Frontal cortex (tissue), 4 donors: ENCODE data around the gene MIA2. TPM values are rescaled to one million over a fixed set of nuclear protein-coding genes. Genes with fewer than 3 reads are reported as not detected.
A peak's percentile ranks its signal among the peaks of the same experiment; 100 is the strongest.

Source experiments
- DNase-seq, 2 donors: peaks; one replicate each; pipeline ENCODE4 v3.0.0; 2012; ENCODE audit warnings: low spot score in 2 of 2
- FAIRE-seq: peaks from 2 replicates; lab custom pipeline; 2012; peaks lifted over from hg19 to GRCh38; lab: Jason Lieb, UNC
- total RNA-seq: library from RNA; depleted of rRNA; stranded (reverse); fragments of >200 nt; gene quantifications from one replicate; pipeline ENCODE4 v1.2.3, GENCODE V29; 2014
- donor health status: control.
- donor health status: control.
- donor health status: control.

Gene MIA2
- total RNA-seq, 1 donor from 2014 or later, result 24.5 TPM

GRCh38 chr14:39368261-39368959 is 134.7 kb downstream of the MIA2 start:
- peak; percentile 99 for FAIRE-seq
- DNase-seq, result peak in 1 of 2 donors; percentile 44

GRCh38 chr14:39369029-39369428 is 135.3 kb downstream of the MIA2 start:
- DNase-seq (no peak), FAIRE-seq (no peak)

- FAIRE-seq (no peak), DNase-seq (no peak)
Observed at GRCh38 chr14:39370415-39370814, 136.7 kb downstream of the MIA2 start.

- FAIRE-seq, result no peak
- no peak for DNase-seq
Observed at GRCh38 chr14:39372656-39373055, 138.9 kb downstream of the MIA2 start.

GRCh38 chr14:39374851-39375250 is 141.1 kb downstream of the MIA2 start:
- DNase-seq, result no peak
- no peak for FAIRE-seq

- no peak for DNase-seq
- FAIRE-seq, result no peak
Observed at GRCh38 chr14:39376667-39377403, 143.1 kb downstream of the MIA2 start.

- DNase-seq (no peak), FAIRE-seq (no peak)
Observed at GRCh38 chr14:39381366-39381765, 147.7 kb downstream of the MIA2 start.

- FAIRE-seq, result peak; percentile 33
- DNase-seq, result no peak
Observed at GRCh38 chr14:39382463-39382862, 148.7 kb downstream of the MIA2 start.

GRCh38 chr14:39383026-39383660 is 149.4 kb downstream of the MIA2 start:
- FAIRE-seq, result no peak
- DNase-seq, result no peak

GRCh38 chr14:39383741-39384140 is 150.0 kb downstream of the MIA2 start:
- FAIRE-seq, result no peak

GRCh38 chr14:39384177-39384576 is 150.5 kb downstream of the MIA2 start:
- FAIRE-seq (no peak), DNase-seq (no peak)

More at GRCh38 chr14:39383741-39384140, 150.0 kb downstream of the MIA2 start:
- no peak for DNase-seq

GRCh38 chr14:39393289-39393688 is 159.6 kb downstream of the MIA2 start:
- DNase-seq (no peak), FAIRE-seq (no peak)

GRCh38 chr14:39395555-39396254 is 162.0 kb downstream of the MIA2 start:
- FAIRE-seq (no peak), DNase-seq (no peak)

- peak; percentile 44 for FAIRE-seq
Observed at GRCh38 chr14:39396448-39396847, 162.7 kb downstream of the MIA2 start.

GRCh38 chr14:39398382-39398781 is 164.7 kb downstream of the MIA2 start:
- FAIRE-seq (no peak), DNase-seq (no peak)

More at GRCh38 chr14:39396448-39396847, 162.7 kb downstream of the MIA2 start:
- no peak for DNase-seq

GRCh38 chr14:39406560-39406959 is 172.8 kb downstream of the MIA2 start:
- FAIRE-seq (no peak), DNase-seq (no peak)

- FAIRE-seq, result no peak
- no peak for DNase-seq
Observed at GRCh38 chr14:39416072-39416471, 182.4 kb downstream of the MIA2 start.

GRCh38 chr14:39417014-39417413 is 183.3 kb downstream of the MIA2 start:
- no peak for DNase-seq
- FAIRE-seq, result no peak

- DNase-seq (no peak), FAIRE-seq (no peak)
Observed at GRCh38 chr14:39419272-39419671, 185.6 kb downstream of the MIA2 start.

GRCh38 chr14:39422243-39422642 is 188.5 kb downstream of the MIA2 start:
- no peak for FAIRE-seq
- no peak for DNase-seq
